Left ventricle myocardium superior (tissue), 1 donor: ENCODE data around the gene CRB3. TPM values are rescaled to one million over a fixed set of nuclear protein-coding genes. Genes with fewer than 3 reads are reported as not detected.
"Not testable (repeated sequence)": the region's sequence is repeated elsewhere in the genome, so short reads cannot be mapped to it uniquely, and the experiment has no call there.

Experiments used
- ATAC-seq: fragments of 200-7000 bp; cut with Tn5 transposase; one replicate; pipeline ENCODE4 v1.9.1; 2020; ENCODE audit warnings: mild to moderate bottlenecking, moderate library complexity
- DNase-seq: peaks from one replicate; pipeline ENCODE4 v3.0.0-alpha.2; 2020
- intact Hi-C: fragments of 100-400 bp; cut with micrococcal nuclease; formaldehyde crosslinking; loops from one replicate; pipeline ENCODE4 v1.11.0; 2022
- long read RNA-seq: library from polyadenylated mRNA; unstranded; transcript quantifications from one replicate; pipeline ENCODE4 v2.0.0, GENCODE V29; 2021
- total RNA-seq: library from RNA; stranded (reverse); fragmentation: NEBNext Ultra II Directional; extraction: Animal tissue kit (Norgen Biotek cat#: 25700); gene quantifications from one replicate; pipeline ENCODE4 v1.2.1, GENCODE V29; 2021
- donor health status: DM: no; HTN: yes; CAD: no; lungs with severe emphysema.

CRB3 gene, protein sequence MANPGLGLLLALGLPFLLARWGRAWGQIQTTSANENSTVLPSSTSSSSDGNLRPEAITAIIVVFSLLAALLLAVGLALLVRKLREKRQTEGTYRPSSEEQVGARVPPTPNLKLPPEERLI
- not detected for total RNA-seq
- long read RNA-seq, result 0 reads

DNA sequence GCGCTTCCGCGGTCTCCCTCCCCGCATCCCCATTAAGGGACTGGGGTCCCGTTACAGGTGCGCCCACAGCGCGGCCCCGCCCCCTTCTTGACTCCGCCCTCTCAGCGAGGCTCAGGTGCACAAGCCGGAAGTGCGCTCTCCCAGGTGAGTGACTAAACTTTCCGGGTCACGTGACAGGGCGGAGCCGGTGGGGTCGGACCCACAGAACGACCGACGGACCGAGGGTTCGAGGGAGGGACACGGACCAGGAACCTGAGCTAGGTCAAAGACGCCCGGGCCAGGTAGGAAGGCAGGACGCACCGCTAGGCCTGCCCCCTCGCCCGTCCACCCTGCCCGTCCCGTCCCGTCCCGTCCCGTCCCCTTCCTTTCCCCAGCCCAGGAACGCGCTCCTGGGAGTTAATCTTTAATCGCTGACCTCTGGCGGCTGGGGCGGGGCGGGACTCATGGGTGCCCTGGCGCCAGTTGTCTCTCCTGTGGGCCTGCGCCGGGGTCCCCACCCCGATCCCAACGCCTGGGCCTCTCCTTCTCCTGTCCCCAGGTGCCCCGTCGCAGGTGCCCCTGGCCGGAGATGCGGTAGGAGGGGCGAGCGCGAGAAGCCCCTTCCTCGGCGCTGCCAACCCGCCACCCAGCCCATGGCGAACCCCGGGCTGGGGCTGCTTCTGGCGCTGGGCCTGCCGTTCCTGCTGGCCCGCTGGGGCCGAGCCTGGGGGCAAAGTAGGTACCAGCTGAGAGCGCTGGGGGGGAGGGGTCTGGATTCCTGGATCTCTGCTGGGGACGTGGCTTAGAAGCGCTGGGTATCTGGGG is at the start of gene CRB3:
CRB3 (plus strand) TSS at position 202 of the 804 bp plus-strand sequence; CDS start at position 633, 431 bp downstream.
- no peak for ATAC-seq
- no peak for DNase-seq
- intact Hi-C loops, result no loop called here

DNA sequence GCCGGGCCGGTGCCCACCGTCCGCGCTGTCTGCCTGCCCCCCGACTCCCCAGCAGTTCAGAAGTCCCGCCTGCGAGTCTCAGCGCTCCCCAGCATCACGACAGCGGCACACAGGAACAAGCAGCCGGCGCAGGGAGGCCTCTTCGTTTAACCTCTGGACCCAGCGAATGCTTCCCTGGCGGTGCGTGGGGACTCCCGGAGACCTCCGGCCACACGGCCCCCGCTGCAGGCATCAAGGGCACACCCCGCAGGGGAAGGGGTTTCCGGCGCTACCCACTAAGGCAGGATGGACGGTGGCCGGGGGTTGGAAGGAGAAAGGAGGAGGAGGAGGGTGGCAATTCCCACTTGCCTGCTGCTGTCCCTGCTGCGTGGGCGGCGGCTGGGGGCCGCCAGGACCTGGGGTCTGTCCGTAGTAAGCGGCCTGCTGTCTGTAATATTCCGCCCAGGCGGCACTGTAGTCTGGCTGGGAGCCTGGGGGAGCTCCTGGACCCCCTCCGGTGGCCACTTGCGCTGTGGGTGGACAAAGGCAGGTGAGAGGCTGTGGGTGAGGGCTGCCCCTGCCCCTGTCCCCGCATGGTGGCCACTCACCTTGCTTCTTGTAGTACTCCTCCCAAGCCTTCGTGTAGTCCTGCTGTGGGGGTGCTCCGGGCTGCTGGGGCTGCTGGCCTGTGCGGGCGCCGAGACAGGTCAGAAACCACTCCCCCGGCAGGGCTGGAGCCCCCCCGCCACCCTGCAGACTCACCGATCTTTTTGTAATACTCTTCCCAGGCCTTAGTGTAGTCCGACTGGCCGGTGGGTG is 49.1 kb upstream of the CRB3 start:
- DNase-seq (no peak), ATAC-seq (no peak)
- intact Hi-C loops, result no loop called here

DNA sequence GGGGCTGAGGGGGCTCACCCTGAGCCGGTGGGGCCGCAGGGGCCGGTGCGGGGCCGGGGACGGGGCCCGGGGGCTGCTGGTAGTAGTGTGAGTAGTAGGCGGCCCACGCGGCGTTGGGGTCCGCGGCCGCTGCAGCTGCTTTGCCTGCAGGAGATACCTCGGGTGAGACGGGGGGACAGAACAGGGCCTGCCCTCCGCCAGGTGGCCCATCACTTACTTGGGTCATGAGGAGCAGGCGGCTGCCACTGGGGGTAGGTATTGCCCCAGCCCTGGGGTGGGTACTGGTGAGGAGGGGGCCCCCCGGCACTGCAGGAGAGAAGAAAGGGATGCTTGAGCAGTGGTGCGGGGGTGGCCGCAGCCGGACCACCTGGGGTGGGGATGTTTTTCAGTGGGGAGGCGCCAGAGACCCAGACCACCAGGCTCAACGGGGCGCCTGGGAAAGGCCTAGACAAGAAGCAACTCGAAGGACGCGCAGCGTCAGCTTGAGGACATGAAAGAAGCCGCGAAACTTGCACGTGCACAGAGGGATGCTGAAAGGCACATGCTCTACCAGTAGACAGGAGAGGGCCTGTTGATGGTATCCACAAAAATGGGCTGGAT is 48.4 kb upstream of the CRB3 start:
- no peak for DNase-seq
- ATAC-seq, result no peak
- intact Hi-C loops, result no loop called here

DNA sequence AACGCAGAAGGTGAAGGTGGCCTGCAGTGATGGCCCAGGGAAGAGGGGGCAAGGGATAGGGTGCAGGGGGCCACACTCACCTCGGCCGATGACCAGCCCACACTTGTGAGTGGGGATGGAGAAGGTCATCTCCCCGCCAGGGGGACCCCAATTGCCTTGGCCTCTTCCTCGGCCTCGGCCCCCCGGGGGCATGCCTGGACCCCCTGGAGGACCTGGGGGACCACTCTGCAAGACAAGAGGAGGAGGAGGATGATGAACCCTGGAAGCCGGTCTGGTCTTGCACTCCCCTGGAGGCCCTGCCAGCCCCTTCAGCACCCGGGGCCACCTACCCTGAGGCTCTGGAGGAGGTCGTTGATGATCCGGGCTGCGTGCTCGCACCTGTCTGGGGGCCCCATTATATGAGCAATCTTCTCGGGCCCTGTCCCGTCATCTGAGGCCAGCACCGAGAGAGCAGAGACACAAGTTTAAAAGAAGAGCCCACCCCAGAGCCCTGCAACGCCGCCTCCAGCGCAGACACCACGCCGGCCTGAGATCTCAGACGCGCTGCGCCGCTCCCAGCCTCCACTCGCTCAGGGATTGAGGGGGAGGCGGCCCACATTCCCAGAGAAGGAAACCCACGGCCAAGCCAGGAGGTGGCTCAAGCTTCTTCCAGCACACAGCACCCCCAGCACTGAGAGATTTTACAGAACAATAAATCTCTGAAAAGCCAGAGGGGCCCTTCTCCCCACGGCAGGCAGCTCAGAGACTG is 47.2 kb upstream of the CRB3 start:
- ATAC-seq (no peak), DNase-seq (no peak)
- intact Hi-C loops, result no loop called here

DNA sequence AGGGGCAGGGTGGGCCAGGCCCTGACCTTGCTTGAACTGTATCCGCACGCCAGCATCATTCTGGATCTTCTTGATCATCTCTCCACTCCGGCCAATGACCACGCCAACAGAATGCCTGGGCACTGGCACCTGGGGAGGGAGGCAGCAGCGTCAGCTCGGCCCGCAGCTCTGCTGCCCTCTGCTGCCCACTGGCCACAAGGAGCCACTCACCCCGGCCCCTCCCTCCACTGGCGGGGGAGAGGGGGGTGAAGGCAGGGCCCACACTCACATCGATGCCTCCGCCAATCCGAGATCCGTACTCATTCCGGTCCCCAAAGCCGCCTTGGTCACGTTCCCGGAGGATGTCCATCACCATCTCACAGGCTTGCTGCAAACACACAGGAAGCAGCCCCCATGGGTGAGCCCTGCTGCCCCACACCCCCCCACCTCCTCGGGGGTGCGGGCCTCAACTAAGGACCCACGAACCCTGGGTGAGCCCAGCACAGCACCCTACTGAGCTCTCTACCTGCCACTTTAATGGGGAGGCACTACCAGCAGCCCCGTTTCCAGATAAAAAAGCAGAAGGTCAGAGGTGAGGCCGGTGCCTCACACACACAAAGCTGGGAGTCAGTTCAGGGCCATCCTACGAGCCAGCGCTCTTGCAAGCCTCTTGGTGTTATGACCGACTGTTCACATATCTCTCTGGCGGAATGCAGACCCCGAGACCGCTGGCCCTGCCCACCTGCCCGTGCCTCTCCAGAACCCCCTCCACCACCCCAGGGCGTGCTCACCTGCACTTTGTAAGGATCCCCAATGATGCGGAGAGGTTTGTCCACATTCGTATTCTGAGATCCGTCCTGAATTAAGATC is 46.1 kb upstream of the CRB3 start:
- peak; percentile 53 for ATAC-seq
- intact Hi-C loops, result no loop called here
- DNase-seq, result no peak

DNA sequence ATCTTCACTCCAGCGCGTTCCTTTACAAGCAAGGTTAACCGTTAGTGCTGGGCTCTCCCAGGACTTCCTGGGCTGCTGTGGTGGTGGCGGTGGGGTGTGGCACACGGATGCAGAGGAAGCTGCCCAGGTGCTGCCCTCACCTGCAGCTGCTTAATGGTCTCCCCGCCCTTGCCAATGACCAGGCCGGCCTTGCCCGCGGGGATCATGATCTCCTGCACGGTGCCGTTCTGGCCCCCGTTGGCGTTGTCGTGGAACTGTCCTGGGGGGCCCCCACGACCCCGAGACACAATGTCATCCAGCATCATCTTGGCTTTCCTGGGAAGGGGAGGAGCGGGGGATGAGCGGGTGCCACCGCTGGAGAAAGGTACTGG is 45.5 kb upstream of the CRB3 start:
- ATAC-seq, result no peak
- intact Hi-C loops, result no loop called here
- no peak for DNase-seq

DNA sequence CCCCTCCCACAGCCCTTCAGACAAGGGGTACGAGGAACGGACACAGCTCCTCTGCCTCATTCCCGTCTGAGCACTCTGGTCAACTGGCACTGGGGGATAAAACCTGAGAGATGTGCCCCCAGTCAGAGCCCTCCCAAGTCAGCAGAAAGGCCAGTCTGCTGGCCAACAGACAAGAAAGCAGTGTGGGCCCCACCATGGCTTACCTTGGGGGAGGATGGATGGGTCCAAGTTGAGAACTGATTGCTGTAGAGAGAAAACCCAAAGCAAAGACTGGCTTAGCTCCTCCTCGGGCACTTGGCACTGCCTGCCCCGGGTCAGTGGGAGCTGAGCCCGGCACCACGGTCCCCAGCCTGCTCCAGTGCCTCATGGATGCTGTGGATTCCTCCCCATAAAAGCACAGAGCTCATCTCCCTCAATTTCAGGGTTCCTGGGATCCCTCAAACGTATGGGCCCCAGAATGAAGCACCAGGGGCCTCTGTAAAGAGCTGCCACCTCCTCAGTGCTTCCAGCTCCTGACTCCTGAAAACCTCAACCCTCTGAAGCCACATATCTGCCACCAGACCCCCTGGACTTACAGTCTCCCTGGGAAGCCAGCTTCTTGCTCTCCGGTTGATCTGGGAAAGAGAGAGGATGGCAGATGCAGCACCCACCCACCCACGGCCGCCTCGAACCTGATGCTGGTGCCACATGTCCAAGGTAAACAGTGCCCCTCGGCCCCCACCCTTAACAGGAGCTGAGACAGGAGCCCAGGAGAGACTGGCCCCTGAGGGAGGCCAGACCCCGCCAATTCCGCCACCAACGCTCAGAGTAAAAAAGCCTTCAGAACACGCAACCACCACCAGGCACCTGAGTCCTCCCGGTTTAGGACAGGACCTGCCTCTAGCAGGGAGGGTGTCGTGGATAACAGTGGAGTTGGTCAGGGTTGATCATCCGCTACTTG is 42.7 kb upstream of the CRB3 start:
- intact Hi-C loops, result no loop called here
- ATAC-seq (no peak), DNase-seq (no peak)

DNA sequence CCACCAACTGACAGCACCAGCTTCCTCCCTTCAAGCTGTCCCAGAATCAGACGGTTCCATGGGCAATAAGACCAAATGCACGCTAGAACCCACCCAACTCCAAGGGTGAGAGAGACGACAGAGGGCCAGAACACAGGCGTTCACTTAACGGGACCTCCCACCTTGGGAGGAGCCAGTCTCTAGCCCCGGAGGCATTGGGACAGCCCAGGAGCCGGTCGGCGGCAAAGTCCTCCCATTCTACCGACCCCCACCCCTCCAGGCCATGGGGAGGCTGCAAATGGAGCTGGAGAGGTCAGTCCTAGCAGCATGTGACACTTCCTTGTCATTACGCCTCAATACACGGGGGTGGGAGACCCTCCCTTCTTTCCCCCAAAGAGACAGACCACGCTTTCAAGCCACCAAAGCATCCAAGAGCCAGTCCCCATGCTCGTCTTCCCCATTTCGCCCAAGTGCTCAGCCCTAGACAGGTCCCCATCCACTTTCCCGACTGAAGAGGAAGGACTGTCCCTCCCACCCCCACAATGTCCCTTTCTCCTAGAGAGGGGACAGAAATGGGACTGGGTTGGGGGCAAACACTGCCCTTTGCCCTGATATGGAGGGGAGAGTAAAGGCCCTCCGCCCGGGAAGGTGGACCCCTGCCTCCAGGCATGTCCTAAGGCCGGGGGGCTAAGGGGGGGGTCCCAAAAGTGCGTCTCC is 40.4 kb upstream of the CRB3 start:
- DNase-seq (no peak), ATAC-seq (no peak)
- intact Hi-C loops, result no loop called here

DNA sequence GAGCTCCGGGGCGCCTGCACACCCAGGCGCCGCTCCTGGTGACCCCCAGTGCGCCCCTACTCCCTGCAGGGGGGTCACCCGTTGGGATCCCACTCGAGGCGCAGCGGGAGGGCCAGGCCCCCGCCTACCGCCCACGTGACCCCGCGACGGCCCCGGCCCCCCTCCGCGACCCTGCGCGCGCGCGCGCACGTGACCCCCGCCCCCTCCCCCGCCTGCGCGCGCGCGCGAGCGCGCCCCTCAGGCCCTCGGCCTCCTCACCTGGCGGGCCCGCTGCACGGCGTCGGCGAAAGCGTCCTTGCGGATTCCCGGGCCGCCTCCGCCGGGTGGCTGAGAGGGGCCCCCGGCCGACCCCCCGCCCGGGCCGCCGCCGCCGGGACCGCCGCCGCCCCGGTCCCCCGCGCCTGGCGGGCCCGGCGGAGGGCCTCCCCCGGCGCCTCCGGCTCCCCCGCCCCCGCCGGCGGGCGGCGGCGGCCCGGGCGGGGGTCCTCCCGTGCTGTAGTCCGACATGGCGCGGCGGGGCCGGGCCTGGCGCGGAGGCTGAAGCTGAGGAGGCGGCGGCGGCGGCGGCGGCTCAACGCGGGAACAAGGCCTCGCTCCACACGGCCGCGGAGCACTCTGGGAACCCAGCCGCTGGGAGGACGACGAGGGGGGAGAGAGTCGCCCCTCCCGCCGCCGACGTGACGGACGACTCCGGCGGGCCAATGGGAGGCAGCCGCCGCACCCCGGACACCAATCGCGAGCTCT is 39.7 kb upstream of the CRB3 start, which contains the start of gene KHSRP:
KHSRP (minus strand) TSS at position 617 of the 744 bp plus-strand sequence; CDS start at position 507, 110 bp downstream.
- peak; percentile 49 for DNase-seq
- no peak for ATAC-seq
- intact Hi-C loops, result no loop called here

DNA sequence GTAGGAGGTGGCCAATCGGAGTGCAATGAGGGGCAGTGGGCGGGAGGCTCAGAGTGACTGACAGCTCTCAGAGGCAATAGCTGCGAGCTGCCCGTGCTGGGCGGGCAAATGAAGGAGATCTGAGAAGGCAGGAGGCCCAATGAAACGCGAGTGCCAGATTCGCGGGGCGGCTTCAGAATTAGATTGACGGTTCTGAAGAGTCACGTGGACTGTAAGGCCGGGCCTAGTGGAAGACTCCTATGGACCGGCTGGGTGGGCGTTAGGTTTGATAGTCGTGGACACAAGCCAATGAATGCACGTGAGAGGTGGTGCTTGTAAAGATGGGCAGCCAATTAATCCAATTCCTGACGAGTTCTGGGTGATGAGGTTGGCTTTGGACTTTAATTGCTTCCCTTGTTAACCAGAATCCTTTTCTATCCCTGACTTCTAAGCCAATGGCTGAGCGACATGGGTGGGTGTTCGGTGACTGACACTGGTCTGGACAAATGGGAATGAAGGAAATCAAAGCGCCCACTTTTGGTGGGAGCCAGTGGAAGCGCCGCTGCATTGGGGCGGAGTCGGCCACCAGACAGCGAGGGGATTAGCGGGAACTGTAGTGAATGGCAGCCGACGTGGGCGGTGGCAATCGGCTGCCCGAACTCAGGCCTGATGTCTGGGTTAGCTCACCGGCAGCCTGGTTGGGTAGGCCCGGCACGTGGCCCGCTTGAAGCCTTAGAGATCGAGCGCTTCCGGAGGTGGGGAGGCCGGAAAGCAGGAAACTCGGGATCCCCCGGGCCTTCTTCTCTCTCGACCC is 38.9 kb upstream of the CRB3 start:
- ATAC-seq (peak; percentile 94), DNase-seq (peak; percentile 99)
- intact Hi-C loops, result no loop called here

DNA sequence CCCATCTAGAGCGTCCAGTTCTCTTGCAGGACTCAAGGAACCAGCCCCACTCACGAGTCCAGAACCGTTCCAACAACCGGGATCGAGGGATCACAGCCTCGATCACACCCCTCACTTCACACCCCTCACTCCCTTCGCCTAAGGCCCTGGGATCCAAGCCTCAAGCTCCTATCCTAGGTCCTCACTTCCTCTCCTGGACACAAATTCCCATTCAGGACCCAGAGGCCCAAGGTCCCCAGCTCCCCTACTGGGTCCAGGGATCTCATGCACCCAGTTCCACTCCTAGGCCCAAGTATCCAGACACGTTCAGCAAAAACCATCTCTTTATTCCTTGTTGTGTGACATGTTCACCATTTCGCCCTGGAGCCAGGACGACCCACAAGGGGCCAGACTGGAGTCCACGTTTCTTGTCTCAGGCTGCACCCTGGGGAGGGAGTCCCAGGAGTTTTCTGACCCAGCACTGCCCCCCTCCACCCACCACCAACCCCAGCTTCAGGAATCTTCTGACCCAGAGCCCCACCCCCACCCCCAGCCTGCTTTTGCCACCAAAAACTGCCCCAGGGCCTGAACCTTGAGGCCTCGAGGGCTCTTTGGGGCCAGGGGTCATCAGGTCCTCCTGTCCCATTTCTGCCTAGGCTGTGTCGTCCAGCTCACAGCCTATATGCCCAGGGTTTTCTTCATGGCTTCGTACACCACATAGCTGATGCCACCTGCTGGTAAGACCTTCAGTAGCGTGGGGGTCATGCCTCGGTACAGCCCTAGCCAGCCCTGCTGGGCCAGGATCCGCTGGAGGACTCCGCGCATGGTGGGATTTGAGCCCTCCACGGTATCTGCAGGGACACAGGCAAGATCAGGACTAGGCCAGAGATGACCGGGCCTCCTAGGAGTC is 38.1 kb upstream of the CRB3 start:
- DNase-seq (no peak), ATAC-seq (no peak)
- intact Hi-C loops, result no loop called here

DNA sequence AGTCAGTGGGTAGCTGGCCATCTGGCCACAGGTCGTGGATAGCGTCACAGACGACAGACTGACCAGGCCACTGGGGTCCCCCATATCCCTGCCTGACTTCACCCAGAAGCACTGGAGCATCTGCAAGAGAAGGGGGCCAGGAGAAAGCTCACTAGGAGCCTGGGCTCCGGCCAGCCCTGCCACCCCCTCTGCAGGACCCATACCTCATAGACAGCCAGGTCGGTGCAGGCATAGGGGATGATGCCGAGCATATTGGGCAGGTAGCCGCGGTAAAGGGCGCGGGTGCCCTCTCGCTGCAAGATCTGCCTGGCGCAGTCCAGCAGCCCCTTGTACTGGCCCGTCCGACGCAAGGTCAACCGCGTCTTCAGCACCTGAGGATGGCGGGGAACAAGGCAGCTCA is 36.9 kb upstream of the CRB3 start:
- no peak for DNase-seq
- intact Hi-C loops, result no loop called here
- ATAC-seq, result no peak

DNA sequence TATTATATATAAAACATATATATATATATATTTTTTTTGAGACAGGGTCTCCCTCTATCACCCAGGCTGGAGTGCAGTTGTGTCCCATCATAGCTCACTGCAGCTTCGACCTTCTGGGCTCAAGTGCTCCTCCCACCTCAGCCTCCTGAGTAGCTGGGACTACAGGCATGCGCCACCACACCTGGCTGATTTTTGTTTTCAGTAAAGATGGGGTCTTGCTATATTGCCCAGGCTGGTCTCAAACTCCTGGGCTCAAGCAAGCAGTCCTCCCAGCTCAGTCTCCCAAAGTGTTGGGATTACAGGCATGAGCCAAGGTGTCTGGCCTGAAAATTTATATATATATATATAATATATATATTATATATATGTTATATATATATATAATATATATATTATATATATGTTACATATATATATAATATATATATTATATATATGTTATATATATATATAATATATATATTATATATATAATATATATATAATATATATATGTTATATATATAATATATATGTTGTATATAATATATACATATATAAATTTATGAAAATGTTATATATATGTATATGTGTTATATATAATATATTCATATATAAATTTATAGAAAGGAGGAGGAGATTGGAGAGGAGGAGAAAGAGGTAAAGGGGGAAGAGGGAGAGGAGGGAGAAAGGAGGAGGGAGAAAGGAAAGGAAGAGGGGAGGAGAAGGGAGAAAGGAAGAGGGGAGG is 35.2 kb upstream of the CRB3 start:
- ATAC-seq, intact Hi-C loops, DNase-seq: not testable (repeated sequence)
